HG02943 (cell line): ENCODE results near the gene ASIC1.

Source experiments
- ATAC-seq: cut with Tn5 transposase; IDR thresholded peaks from one replicate; pipeline ENCODE4 v1.9.1; 2021; ENCODE audit warnings: mild to moderate bottlenecking, low read depth, moderate library complexity; ENCODE audit not compliant: unreplicated experiment

ASIC1 gene

DNA sequence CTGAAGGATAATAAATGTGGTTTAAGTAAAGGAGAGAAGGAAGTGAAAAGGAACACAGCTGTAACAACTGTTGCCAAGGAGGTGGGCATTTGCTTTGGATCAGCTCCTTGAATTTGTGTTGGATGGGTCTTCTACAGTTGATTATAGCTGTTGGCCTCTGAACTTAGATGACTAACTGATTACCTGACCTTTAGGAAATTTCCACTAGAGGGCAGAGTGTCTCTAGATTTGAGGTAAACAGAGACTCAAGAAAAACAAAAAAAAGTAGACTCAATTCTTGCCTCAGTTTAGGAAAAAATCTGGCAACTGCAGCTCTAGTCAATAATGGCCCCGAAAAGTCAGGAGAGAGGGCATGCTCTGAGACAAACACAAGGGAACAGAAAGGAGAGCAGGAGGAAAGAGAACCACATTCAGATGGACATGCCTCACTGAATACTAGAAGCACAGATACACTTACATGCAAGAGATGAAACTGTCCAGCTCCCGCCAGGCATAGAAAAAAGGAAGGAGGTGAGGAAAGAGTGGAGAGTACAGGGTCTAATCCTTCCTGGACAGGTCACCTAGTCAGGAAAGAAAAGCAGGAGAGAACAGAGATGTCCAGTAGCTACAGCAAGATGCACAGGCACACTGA, 75.2 kb downstream of the ASIC1 start:
- no peak for ATAC-seq
